Breast epithelium (tissue), 4 donors: Measurements from ENCODE around the gene PIGX. TPM values are rescaled to one million over a fixed set of nuclear protein-coding genes. Genes with fewer than 3 reads are reported as not detected.

Source experiments
- DNase-seq, 2 donors: peaks; one replicate each; pipeline ENCODE4 v3.0.0-alpha.2; 2019; ENCODE audit warnings: low spot score in 2 of 2
- H3K27ac ChIP-seq, 2 donors: fragments of 200-600 bp; sonication (generic) in 1 of 2; one replicate each; pipeline ENCODE4 v1.5.1; 2016 to 2019; ENCODE audit warnings: mild to moderate bottlenecking in 1 of 2
- H3K27me3 ChIP-seq, 2 donors: fragments of 200-600 bp; sonication (generic) in 1 of 2; one replicate each; pipeline versions ENCODE4 v1.5.1 to v1.6.0; 2017 to 2019; ENCODE audit warnings: control low read depth in 1 of 2, mild to moderate bottlenecking in 1 of 2
- H3K36me3 ChIP-seq: fragments of 200-600 bp; one replicate; pipeline ENCODE4 v1.5.1; 2019
- H3K4me1 ChIP-seq, 2 donors: fragments of 200-600 bp; sonication (generic); one replicate each; pipeline ENCODE4 v1.5.1; 2016 to 2019; ENCODE audit warnings: control low read depth in 1 of 2
- H3K4me3 ChIP-seq, 3 donors: fragments of 200-600 bp; sonication (generic); 1 replicate in 2 of 3; 2 replicates in 1 of 3; pipeline ENCODE4 v1.5.1; 2016 to 2019; ENCODE audit warnings: mild to moderate bottlenecking in 3 of 3, moderate library complexity in 2 of 3
- H3K9me3 ChIP-seq, 2 donors: fragments of 200-600 bp; sonication (generic) in 1 of 2; one replicate each; pipeline ENCODE4 v1.5.1; 2016 to 2019; ENCODE audit warnings: control low read depth in 1 of 2
- CTCF ChIP-seq, 3 donors: fragments of 450-650 bp; IDR thresholded peaks; one replicate each; pipeline ENCODE4 v1.5.1; 2016 to 2017; ENCODE audit warnings: antibody characterized with exemption in 3 of 3, mild to moderate bottlenecking in 3 of 3, moderate library complexity in 3 of 3
- POLR2A ChIP-seq: fragments of 450-650 bp; IDR thresholded peaks from one replicate; pipeline ENCODE4 v1.6.1; 2016; ENCODE audit warnings: antibody characterized with exemption, mild to moderate bottlenecking, moderate library complexity
- POLR2AphosphoS5 ChIP-seq, 3 donors: sonication (generic); formaldehyde crosslinking; IDR thresholded peaks; one replicate each; pipeline ENCODE4 v1.6.1; 2017; ENCODE audit warnings: antibody characterized with exemption in 3 of 3
- intact Hi-C: fragments of 100-400 bp; cut with DNase I; formaldehyde crosslinking; loops from one replicate; pipeline ENCODE4 v1.15.1; 2023; ENCODE audit warnings: low total_unique reads
- total RNA-seq, 3 donors: library from RNA; depleted of rRNA; stranded (reverse); fragments of >200 nt; gene quantifications; one replicate each; pipeline ENCODE4 v1.1.0, GENCODE V29; 2016

Gene PIGX
- total RNA-seq, 3 donors from 2014 or later = 22.5 to 34.4 (median 28.2) TPM

GRCh38 chr3:196686436-196686835 lies 25.7 kb upstream of the PIGX start:
- DNase-seq = no peak
- H3K4me1 ChIP-seq = no peaks in the 10 kb centered on the region
- H3K27me3 ChIP-seq = no peaks in the 10 kb centered on the region
- no peak overlapping the region for H3K4me3 ChIP-seq
- no peaks in the 10 kb centered on the region for H3K36me3 ChIP-seq
- H3K27ac ChIP-seq = no peak overlapping the region
- TF ChIP-seq POLR2AphosphoS5 (IDR thresholded peaks at IDR 0.05) (no peak), CTCF (IDR thresholded peaks at IDR 0.05) (no peak)
- no peaks in the 10 kb centered on the region for H3K9me3 ChIP-seq
- intact Hi-C loops = no loop called here

DNA sequence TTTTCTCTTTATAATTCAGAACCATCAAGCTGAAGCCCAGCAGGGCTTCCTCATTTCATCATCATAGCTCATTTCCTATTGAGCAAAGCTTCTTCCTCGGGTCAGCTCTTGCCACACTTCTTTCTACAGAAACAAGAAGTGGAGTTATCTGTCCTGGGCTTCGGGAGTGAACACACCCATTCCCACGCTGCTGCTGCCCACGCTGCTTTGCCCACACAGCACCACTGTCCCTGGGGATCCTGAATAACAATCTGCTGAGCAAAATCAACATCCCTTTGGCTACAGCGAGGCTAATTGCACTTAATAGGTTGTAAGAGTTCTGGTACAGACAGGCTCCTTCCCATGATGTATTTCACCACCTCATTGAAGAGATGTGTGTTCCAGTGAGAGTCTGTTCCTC lies 23.8 kb upstream of the PIGX start:
- Histone ChIP-seq H3K9me3 (no peaks in the 10 kb centered on the region), H3K36me3 (no peaks in the 10 kb centered on the region), H3K27ac (peak overlapping the region in 1 of 2 donors; percentile 20), H3K4me3 (no peak overlapping the region), H3K4me1 (no peaks in the 10 kb centered on the region), H3K27me3 (no peaks in the 10 kb centered on the region)
- DNase-seq = peak in 1 of 2 donors; percentile 25
- peak in 1 of 3 donors; percentile 47 for TF ChIP-seq POLR2AphosphoS5 (IDR thresholded peaks at IDR 0.05)
- TF ChIP-seq POLR2A = no peak
- no peak for TF ChIP-seq CTCF (IDR thresholded peaks at IDR 0.05)
- intact Hi-C loops = no loop called here

DNA sequence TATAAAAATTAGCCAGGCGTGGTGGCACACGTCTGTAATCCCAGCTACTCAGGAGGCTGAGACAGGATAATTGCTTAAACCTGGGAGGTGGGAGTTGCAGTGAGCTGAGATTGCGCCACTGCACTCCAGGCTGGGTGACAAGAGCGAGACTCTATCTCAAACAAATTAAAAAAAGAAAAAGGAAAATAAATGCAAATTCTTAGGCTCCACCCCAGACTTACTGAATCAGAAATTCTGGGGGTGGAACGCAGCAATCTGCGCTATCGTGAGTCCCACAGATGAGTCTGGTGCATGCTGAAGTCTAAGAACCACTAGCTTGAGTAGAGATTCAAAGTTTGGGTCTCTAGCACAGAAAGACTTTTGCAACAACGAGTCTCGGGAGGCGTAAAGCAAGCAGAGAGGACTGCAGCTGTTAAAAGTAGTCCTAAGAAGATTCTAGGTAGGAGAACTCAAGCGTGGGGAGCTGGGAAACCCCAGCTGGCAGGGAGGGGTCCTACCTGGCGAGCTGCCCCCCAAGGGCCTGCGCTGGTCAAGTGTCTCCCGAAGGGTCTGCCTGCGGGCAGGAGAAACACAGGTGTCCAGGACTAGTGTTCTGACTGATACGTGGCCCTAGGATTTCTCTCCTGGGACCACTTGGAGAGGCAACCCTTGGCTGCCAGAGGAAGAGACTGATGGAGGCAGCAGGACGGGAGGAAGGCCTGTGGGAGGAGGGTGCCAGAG lies 22.1 kb upstream of the PIGX start:
- intact Hi-C loops = no loop called here
- Histone ChIP-seq H3K4me3 (no peak overlapping the region), H3K4me1 (no peaks in the 10 kb centered on the region), H3K36me3 (no peaks in the 10 kb centered on the region), H3K9me3 (no peaks in the 10 kb centered on the region), H3K27ac (no peak overlapping the region), H3K27me3 (no peaks in the 10 kb centered on the region)
- TF ChIP-seq POLR2AphosphoS5 (IDR thresholded peaks at IDR 0.05) (no peak), POLR2A (no peak), CTCF (IDR thresholded peaks at IDR 0.05) (no peak)
- peak in 1 of 2 donors; percentile 41 for DNase-seq

DNA sequence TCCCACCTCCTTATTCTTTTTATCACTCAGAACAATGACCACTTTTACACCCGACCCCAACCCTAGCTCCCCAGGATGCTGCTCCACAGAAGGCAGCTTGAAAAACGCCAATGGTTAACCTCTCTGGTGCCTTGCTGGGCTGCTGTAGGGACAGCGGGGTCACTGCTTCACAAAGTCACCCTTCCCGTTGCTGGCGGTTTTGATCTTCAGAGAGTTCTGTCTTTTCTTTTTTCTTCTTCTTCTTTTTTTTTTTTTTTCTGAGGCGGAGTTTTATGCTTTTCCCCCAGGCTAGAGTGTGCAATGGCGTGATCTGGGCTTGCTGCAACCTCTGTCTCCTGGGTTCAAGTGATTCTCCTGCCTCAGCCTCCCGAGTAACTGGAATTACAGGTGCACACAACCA lies 20.8 kb upstream of the PIGX start:
- Histone ChIP-seq H3K27ac (no peak overlapping the region), H3K9me3 (no peaks in the 10 kb centered on the region), H3K36me3 (no peaks in the 10 kb centered on the region), H3K4me1 (no peaks in the 10 kb centered on the region), H3K27me3 (no peaks in the 10 kb centered on the region), H3K4me3 (no peak overlapping the region)
- intact Hi-C loops = no loop called here
- DNase-seq = no peak
- TF ChIP-seq CTCF (IDR thresholded peaks at IDR 0.05) = no peak
- no peak for TF ChIP-seq POLR2A
- no peak for TF ChIP-seq POLR2AphosphoS5 (IDR thresholded peaks at IDR 0.05)

- H3K9me3 ChIP-seq = no peaks in the 10 kb centered on the region
- H3K36me3 ChIP-seq = no peaks in the 10 kb centered on the region
- H3K27me3 ChIP-seq = no peaks in the 10 kb centered on the region
- no peaks in the 10 kb centered on the region for H3K4me1 ChIP-seq
- intact Hi-C loops = no loop called here
- DNase-seq = no peak
- TF ChIP-seq POLR2AphosphoS5 (IDR thresholded peaks at IDR 0.05) = no peak
- no peak for TF ChIP-seq CTCF (IDR thresholded peaks at IDR 0.05)
- TF ChIP-seq POLR2A = no peak
- H3K27ac ChIP-seq = no peak overlapping the region
- no peak overlapping the region for H3K4me3 ChIP-seq
Measured at GRCh38 chr3:196694202-196694638, 18.0 kb upstream of the PIGX start.
